ENCODE data around the gene B4GALT2.

Gene B4GALT2

GRCh38 chr1:44030605-44031251 lies 51.7 kb downstream of the B4GALT2 start:
- peak; percentile 20 for DNase-seq

GRCh38 chr1:44031252-44032169 lies 52.5 kb downstream of the B4GALT2 start, which contains the start of gene SLC6A9:
Gene SLC6A9 (minus strand): TSS chr1:44031462. CDS start chr1:44024277, 7,185 bp downstream.
- no peak for DNase-seq

- DNase-seq: no peak
Measured at GRCh38 chr1:44032170-44032790, 53.3 kb downstream of the B4GALT2 start.

GRCh38 chr1:44033041-44033575 lies 54.1 kb downstream of the B4GALT2 start:
- no peak for DNase-seq

GRCh38 chr1:44033756-44034155 lies 54.7 kb downstream of the B4GALT2 start:
- no peak for DNase-seq

GRCh38 chr1:44034423-44034822 lies 55.4 kb downstream of the B4GALT2 start:
- no peak for DNase-seq

GRCh38 chr1:44034976-44035716 lies 56.1 kb downstream of the B4GALT2 start:
- DNase-seq: no peak

GRCh38 chr1:44035726-44036408 lies 56.9 kb downstream of the B4GALT2 start:
- DNase-seq: no peak

- DNase-seq: peak; percentile 48
Measured at GRCh38 chr1:44036409-44037139, 57.6 kb downstream of the B4GALT2 start.

GRCh38 chr1:44037154-44037553 lies 58.1 kb downstream of the B4GALT2 start:
- no peak for DNase-seq

- no peak for DNase-seq
Measured at GRCh38 chr1:44038876-44039657, 60.1 kb downstream of the B4GALT2 start.

- peak; percentile 18 for DNase-seq
Measured at GRCh38 chr1:44040418-44040817, 61.4 kb downstream of the B4GALT2 start.
